Fibroblast of pulmonary artery (primary cell): ENCODE measurements around the gene PHLDA3.

Experiments used
- DNase-seq: peaks from one replicate; pipeline ENCODE4 v3.0.0-alpha.2; 2010; ENCODE audit warnings: low read depth
- H3K4me3 ChIP-seq: replicated peaks from 2 replicates; pipeline ENCODE4 v1.5.1; 2011; ENCODE audit warnings: low read depth, mild to moderate bottlenecking, control low read depth, low read length, moderate library complexity
- TF ChIP-seq, protein P1 (sequence below): IDR thresholded peaks from 2 replicates; pipeline ENCODE4 v1.5.1; 2011; ENCODE audit warnings: mild to moderate bottlenecking, control low read depth, low read length, inconsistent platforms; ENCODE audit errors: missing control alignments

PHLDA3 gene

GRCh38 chr1:201514466-201514865 lies 45.5 kb upstream of the PHLDA3 start:
- DNase-seq: no peak
- no peak overlapping the region for H3K4me3 ChIP-seq
- TF ChIP-seq, protein P1, sequence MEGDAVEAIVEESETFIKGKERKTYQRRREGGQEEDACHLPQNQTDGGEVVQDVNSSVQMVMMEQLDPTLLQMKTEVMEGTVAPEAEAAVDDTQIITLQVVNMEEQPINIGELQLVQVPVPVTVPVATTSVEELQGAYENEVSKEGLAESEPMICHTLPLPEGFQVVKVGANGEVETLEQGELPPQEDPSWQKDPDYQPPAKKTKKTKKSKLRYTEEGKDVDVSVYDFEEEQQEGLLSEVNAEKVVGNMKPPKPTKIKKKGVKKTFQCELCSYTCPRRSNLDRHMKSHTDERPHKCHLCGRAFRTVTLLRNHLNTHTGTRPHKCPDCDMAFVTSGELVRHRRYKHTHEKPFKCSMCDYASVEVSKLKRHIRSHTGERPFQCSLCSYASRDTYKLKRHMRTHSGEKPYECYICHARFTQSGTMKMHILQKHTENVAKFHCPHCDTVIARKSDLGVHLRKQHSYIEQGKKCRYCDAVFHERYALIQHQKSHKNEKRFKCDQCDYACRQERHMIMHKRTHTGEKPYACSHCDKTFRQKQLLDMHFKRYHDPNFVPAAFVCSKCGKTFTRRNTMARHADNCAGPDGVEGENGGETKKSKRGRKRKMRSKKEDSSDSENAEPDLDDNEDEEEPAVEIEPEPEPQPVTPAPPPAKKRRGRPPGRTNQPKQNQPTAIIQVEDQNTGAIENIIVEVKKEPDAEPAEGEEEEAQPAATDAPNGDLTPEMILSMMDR: no peak

DNA sequence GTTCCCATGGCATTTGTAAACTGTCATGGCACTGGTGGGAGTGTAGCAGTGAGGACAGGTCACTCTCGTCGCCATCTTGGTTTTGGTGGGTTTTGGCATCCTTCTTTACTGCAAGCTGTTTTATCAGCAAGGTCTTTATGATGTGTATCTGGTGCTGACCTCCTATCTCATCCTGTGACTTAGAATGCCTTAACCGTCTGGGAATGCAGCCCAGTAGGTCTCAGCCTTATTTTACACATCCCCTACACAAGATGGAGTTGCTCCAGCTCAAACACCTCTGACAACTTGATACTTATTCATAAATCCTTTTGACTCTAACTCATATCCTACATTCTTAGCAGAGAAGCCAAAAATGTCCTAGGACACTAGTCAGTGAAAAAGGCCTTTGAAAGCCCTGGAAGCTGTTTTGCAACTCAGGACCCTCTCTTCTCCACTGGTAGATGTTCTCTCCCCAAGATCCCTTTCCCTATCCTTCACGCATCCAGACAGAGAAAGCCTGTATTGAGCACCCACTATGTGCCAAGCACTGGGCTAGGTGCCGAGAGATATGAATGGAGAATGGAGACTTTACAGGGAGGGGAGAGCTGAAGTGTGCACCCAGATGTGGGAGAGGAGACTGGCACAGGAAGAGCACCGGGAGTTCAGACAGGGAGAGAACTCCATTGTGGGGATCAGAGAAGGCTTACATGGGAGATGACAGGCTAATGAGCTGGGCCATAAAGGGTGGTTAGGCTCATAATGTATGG lies 44.7 kb upstream of the PHLDA3 start:
- TF ChIP-seq, protein P1: no peak
- no peak for DNase-seq
- no peak overlapping the region for H3K4me3 ChIP-seq

DNA sequence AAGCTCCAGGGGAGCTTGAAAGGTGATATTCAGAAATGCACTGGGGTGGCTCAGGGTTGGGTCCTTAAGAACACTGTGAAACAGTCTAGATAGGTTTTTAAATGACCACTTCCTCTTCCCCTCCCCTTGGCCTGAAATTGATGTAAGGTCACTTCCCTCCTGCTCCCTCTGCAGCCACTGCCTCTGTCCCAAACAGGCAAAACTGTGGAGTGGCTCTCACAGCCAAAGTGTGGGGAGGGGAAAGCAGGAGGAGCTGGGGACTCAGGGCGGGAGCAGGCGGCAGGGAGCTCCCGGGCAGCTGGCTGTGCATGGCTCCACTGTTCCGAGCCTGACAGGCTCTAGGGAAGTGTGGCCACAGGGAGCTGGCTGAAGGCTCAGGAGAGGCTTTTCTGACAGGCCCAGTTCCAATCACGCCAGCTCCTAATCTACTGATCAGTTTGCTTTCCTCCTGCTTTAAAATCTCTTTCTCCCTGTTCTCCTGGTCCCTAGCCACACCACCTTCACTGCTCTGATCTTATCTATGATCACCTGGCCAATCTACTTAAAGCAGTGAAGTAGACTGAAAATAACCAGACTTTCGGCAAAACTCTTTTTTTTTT lies 43.1 kb upstream of the PHLDA3 start:
- DNase-seq: no peak
- H3K4me3 ChIP-seq: no peak overlapping the region
- TF ChIP-seq, protein P1: no peak

GRCh38 chr1:201511396-201511940 lies 42.5 kb upstream of the PHLDA3 start:
- H3K4me3 ChIP-seq: no peak overlapping the region
- no peak for DNase-seq
- TF ChIP-seq, protein P1: no peak

DNA sequence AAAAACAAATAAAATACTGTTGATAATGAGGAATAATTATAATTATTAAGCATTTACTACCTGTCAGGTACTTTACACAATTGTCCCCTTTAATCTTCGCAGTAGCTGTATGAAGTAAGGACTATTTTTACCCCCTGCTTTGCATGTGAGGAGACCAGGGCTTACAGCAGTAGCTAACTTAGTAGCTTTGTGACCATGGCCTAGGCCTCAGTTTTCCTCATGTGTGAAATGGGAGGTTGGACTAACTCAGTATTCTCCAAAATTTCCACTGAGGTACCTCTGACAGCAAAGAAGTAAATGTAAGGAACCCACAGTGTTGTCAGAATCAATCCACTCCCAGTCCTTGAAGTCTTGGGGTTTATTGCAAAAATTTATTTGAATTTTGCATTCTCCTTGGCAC lies 41.7 kb upstream of the PHLDA3 start:
- TF ChIP-seq, protein P1: no peak
- H3K4me3 ChIP-seq: no peak overlapping the region
- no peak for DNase-seq

DNA sequence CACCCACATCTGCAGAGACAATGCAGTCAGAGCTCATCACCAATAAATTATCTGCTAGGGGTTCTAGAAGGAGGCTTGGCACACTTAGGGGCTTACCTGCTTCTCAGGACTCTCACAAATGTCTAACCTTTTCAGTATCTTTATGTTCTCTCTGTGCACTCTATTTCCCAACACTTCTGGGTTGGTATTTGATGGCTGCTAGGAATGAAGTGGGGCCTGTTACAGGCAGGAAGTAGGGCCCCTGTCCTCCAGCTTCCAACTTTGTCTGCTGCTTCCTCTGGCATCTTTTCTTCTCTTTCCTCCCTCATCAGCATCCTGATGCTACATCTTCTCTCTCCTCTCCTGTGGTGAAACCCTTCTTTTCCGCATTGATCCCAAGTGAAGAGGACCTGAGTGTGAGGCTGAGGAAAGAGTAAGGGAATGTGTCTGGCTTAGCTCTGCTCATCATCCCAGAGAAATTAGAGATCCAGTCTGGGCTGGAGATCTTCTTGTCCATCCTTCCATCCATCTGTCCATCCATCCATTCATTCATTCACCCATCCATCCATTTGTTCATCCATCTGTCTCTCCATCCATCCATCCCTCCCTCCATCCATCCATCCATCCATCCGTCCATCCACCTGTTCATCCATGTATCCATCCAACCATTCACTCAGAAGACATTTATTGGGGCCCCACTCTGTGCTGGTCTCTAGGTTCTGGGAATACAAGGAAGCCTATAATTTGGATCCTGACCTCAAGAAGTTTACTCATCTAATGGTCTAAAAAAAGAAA lies 40.8 kb upstream of the PHLDA3 start:
- H3K4me3 ChIP-seq: no peak overlapping the region
- TF ChIP-seq, protein P1: no peak

More for the DNA sequence above, 40.8 kb upstream of the PHLDA3 start:
- no peak for DNase-seq
